ENCODE data around the gene LSAMP. TPM values are rescaled to one million over a fixed set of nuclear protein-coding genes. Genes with fewer than 3 reads are reported as not detected.

LSAMP gene
- total RNA-seq, 1 donor from 2014 or later = 1.1 TPM

DNA sequence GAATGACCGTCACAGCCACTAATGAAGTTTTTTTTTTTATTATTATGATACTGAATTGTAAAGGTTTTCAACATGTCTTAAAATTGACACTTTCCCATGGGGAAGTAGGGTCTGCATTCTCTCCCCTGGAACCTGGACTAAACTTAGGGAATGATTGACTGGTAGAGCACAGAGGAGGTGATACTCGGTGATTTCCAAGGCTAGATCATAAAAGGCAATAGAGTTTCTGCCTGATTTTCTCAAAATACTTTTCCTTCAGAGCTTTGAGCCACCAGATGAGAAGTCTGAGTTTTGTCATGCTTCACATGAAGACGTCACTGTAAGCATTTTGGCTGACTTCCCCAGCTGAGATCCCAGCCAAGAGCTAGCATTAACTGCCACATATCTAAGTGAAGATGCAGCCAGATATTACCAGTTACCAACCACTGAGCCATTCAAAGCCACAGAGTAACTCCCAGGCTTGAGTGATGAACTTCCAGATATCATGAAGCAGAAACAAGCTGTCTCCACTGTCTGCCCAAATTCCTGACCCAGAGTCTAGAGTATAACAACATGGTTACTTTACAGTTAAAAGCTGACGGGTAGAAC, 105.8 kb downstream of the LSAMP start:
- Mint-ChIP-seq H3K27me3 (ENCODE audit: low read depth) (no peaks in the 10 kb centered on the region), H3K4me1 (ENCODE audit: low read depth) (no peaks in the 10 kb centered on the region), H3K36me3 (ENCODE audit: low read depth) (no peaks in the 10 kb centered on the region), H3K4me3 (ENCODE audit: unreplicated experiment) (no peak overlapping the region), H3K9me3 (ENCODE audit: low read depth) (peaks cover 3% of the 10 kb centered on the region), H3K27ac (ENCODE audit: unreplicated experiment) (no peak overlapping the region)
- TF ChIP-seq, protein P1, sequence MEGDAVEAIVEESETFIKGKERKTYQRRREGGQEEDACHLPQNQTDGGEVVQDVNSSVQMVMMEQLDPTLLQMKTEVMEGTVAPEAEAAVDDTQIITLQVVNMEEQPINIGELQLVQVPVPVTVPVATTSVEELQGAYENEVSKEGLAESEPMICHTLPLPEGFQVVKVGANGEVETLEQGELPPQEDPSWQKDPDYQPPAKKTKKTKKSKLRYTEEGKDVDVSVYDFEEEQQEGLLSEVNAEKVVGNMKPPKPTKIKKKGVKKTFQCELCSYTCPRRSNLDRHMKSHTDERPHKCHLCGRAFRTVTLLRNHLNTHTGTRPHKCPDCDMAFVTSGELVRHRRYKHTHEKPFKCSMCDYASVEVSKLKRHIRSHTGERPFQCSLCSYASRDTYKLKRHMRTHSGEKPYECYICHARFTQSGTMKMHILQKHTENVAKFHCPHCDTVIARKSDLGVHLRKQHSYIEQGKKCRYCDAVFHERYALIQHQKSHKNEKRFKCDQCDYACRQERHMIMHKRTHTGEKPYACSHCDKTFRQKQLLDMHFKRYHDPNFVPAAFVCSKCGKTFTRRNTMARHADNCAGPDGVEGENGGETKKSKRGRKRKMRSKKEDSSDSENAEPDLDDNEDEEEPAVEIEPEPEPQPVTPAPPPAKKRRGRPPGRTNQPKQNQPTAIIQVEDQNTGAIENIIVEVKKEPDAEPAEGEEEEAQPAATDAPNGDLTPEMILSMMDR (IDR thresholded peaks at IDR 0.05) = no peak
- DNase-seq (ENCODE audit: low spot score) = no peak

GRCh38 chr3:116338713-116339112, 106.6 kb downstream of the LSAMP start:
- Mint-ChIP-seq H3K27ac (ENCODE audit: unreplicated experiment) (no peak overlapping the region), H3K4me1 (ENCODE audit: low read depth) (no peaks in the 10 kb centered on the region), H3K9me3 (ENCODE audit: low read depth) (peaks cover 3% of the 10 kb centered on the region), H3K4me3 (ENCODE audit: unreplicated experiment) (no peak overlapping the region), H3K27me3 (ENCODE audit: low read depth) (no peaks in the 10 kb centered on the region), H3K36me3 (ENCODE audit: low read depth) (no peaks in the 10 kb centered on the region)
- DNase-seq (ENCODE audit: low spot score) = no peak
- TF ChIP-seq, protein P1 (IDR thresholded peaks at IDR 0.05) = no peak

DNA sequence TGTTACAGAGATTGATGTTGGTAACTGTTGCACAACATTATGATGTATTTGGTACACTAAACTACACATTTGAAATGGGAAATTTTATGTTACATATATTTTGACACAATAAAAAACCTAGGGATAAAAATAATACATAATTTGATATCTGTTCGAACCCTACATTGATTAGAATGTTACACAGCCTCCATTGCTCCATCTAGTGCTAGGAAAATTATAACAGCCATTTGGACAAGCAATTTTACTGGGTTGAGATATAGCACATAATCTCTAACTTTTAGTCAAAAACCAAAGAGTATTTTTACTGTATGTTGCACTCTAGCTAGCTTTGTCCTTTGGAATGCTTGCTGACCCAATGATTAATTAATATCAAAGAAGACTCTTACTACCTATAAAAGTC, 108.1 kb downstream of the LSAMP start:
- Mint-ChIP-seq H3K36me3 (ENCODE audit: low read depth) (no peaks in the 10 kb centered on the region), H3K27ac (ENCODE audit: unreplicated experiment) (no peak overlapping the region), H3K4me3 (ENCODE audit: unreplicated experiment) (no peak overlapping the region), H3K4me1 (ENCODE audit: low read depth) (no peaks in the 10 kb centered on the region), H3K27me3 (ENCODE audit: low read depth) (no peaks in the 10 kb centered on the region), H3K9me3 (ENCODE audit: low read depth) (peaks cover 6% of the 10 kb centered on the region)
- TF ChIP-seq, protein P1 (IDR thresholded peaks at IDR 0.05) = peak; percentile 63
- no peak for DNase-seq (ENCODE audit: low spot score)

- H3K9me3 Mint-ChIP-seq (ENCODE audit: low read depth) = peaks cover 11% of the 10 kb centered on the region
- no peak overlapping the region for H3K27ac Mint-ChIP-seq (ENCODE audit: unreplicated experiment)
- TF ChIP-seq, protein P1 (IDR thresholded peaks at IDR 0.05) = no peak
- no peak for DNase-seq (ENCODE audit: low spot score)
- H3K4me1 Mint-ChIP-seq (ENCODE audit: low read depth) = no peaks in the 10 kb centered on the region
- H3K4me3 Mint-ChIP-seq (ENCODE audit: unreplicated experiment) = no peak overlapping the region
- no peaks in the 10 kb centered on the region for H3K27me3 Mint-ChIP-seq (ENCODE audit: low read depth)
- H3K36me3 Mint-ChIP-seq (ENCODE audit: low read depth) = no peaks in the 10 kb centered on the region
Measured at GRCh38 chr3:116331380-116331779, 113.9 kb downstream of the LSAMP start.

DNA sequence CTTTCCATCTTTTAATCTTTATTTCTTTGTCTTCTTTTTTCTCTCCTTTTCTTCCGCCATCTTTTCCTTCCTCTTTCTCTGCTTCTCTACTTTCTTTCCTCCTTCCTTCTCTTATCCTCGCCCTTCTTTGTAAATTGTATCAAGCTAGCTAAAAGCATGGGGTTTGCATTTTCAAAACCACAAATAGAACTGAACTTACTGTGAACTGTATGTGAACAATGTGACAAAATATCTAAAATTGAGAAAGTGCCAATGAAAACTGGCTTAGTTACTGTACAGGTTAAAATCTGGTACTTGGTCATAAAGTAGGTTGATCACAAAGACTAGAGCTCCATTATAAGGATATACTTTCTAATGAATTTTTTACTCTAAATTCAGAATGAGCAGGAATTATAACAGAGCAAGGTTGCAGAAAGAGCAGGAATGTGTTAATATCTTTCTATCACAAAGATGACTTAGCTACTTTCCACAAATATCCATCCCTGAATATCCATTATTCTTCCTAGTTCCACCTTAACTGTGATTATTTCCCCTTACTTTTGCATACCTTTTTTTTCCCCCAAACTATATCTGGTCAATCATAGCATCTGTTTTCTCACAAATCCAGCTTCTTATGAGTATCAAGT, 122.4 kb downstream of the LSAMP start:
- Mint-ChIP-seq H3K9me3 (ENCODE audit: low read depth) (no peaks in the 10 kb centered on the region), H3K4me3 (ENCODE audit: unreplicated experiment) (no peak overlapping the region), H3K4me1 (ENCODE audit: low read depth) (peaks cover 9% of the 10 kb centered on the region), H3K36me3 (ENCODE audit: low read depth) (no peaks in the 10 kb centered on the region), H3K27me3 (ENCODE audit: low read depth) (no peaks in the 10 kb centered on the region), H3K27ac (ENCODE audit: unreplicated experiment) (no peak overlapping the region)
- DNase-seq (ENCODE audit: low spot score) = no peak
- TF ChIP-seq, protein P1 (IDR thresholded peaks at IDR 0.05) = no peak
